ENCODE measurements around the gene LSM11. TPM values are rescaled to one million over a fixed set of nuclear protein-coding genes. Genes with fewer than 3 reads are reported as not detected.
"Not testable (repeated sequence)": the region's sequence is repeated elsewhere in the genome, so short reads cannot be mapped to it uniquely, and the experiment has no call there.

Gene LSM11
- total RNA-seq (2014; rRNA removed; shearing (Covaris generic); ENCODE audit: low replicate concordance), result 3.9 and 4.3 TPM in 2 replicates

DNA sequence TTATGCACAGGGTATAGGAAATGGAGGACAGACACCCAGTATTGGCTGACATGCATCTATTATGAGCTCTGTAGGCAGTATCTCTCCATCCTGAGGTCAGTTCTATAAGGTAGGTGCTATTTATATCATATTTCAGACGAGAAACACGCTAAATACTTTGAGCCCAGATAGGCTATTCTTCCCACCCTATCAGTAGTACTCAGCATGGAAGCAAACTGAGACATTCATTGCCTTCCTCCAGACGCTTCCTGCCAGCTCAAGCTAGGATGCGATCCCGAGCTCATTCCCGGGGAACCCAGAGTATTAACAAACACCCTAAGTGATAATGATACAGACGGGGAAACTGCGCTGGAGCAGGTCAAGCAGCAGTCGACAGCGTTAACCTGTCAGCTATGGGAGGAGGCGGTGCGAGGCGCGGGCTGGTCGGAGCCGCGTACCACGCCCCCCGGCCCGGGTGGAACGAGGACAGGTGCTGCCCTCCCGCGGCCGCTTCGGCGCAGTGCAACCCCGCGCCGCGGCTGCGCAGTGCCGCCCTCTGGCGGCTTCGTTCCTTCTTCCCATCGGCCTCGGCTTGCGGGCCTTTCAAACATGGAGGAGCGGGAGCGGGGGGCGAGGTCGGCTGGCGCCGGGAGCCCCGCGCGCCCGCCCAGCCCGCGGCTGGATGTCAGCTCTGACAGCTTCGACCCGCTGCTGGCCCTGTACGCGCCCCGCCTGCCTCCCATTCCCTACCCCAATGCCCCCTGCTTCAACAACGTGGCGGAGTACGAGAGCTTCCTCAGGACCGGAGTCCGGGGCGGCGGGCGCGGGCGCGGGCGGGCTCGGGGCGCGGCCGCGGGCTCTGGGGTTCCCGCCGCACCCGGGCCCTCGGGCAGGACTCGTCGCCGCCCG is at the start of gene LSM11:
Gene LSM11, plus strand, starts transcription at position 550 of the 888 bp plus-strand sequence. Its CDS starts 39 bp downstream, at position 589.
- H3K36me3 ChIP-seq, result peaks cover 8% of the 10 kb centered on the region
- no peaks in the 10 kb centered on the region for H3K9me3 ChIP-seq
- peak; percentile 89 for DNase-seq
- no peaks in the 10 kb centered on the region for H3K27me3 ChIP-seq
- peak within 1 kb of the TSS; percentile 71 for H3K4me3 ChIP-seq

DNA sequence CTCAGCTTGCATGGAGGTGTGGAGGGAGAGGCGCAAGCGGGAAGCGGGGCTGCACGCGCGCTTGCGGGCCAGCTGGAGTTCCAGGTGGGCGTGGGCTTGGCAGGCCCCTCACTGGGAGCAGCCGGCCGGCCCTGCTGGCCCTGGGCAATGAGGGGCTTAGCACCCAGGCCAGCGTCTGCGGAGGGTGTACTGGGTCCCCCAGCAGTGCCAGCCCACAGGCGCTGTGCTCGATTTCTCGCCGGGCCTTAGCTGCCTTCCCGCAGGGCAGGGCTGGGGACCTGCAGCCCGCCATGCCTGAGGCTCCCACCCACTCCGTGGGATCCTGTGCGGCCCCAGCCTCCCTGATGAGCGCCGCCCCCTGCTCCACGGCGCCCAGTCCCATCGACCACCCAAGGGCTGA is 49.7 kb upstream of the LSM11 start:
- H3K27me3 ChIP-seq, H3K36me3 ChIP-seq, H3K4me3 ChIP-seq, H3K9me3 ChIP-seq, DNase-seq: not testable (repeated sequence)

GRCh38 chr5:157696154-157696553 is 47.4 kb upstream of the LSM11 start:
- H3K36me3 ChIP-seq, DNase-seq: not testable (repeated sequence)

DNA sequence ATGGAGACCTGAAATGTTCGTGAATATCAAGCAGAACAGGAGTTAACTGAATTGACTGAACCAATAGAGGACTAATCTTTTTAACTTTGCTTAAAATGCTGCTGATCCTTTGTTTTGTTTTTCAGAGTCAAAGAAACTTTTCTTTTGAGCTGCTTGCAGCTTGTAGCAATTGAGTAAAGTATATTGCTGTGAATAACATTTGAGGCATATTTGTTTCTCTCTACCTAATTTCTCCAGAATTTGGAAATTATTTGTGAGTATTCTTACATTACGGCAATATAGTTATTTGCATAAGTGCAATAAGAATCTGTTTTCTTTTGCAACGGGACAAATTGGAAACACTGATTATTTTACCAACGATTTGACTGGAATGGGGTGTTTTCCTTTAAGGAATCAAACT is 44.8 kb upstream of the LSM11 start:
- not testable (repeated sequence) for DNase-seq, H3K36me3 ChIP-seq, H3K27me3 ChIP-seq, H3K4me3 ChIP-seq, H3K9me3 ChIP-seq

More at GRCh38 chr5:157696154-157696553, 47.4 kb upstream of the LSM11 start:
- H3K9me3 ChIP-seq, H3K27me3 ChIP-seq, H3K4me3 ChIP-seq: not testable (repeated sequence)

DNA sequence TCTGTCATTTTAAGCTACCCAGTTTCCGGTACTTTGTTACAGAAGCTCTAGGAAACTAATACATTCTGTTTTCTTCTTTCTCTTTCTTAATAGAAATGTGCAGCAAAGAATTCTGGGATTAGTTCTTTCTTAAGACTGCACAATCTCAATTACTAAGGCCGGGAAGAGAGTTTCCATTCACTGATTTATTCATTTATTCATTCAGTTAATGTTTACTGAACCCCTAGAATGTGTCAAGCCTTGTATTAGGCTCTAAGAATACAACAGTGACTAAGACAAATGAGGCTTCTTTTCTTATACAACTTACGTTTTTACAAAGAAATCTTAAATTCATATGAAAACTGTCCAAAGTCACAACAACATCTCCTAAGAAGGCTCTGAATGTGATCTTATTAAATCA is 39.8 kb upstream of the LSM11 start:
- no peak overlapping the region for H3K4me3 ChIP-seq
- H3K27me3 ChIP-seq, result no peaks in the 10 kb centered on the region

DNA sequence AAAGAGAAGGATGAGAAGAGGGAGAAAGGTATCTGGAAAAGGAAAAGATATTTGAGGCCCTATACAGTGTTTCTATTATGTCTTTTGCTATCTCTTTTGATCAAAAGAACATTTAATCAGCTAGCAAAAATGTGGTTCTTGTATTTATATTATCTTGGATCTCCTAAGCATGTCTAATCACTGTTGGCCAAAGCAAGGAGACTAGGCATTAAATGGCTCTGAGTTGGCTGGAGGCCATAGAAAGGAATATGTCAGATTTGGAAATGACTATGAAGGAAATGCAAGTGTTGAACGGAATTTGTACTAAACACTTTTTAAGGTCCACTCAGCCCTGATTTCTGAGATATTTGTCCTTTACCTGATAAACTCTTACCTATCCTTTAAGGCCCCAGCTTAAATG is 34.6 kb upstream of the LSM11 start:
- Histone ChIP-seq H3K4me3 (no peak overlapping the region), H3K36me3 (no peaks in the 10 kb centered on the region), H3K27me3 (no peaks in the 10 kb centered on the region), H3K9me3 (no peaks in the 10 kb centered on the region)
- peak; percentile 25 for DNase-seq

More for the DNA sequence above, 39.8 kb upstream of the LSM11 start:
- no peak for DNase-seq
- H3K36me3 ChIP-seq, result no peaks in the 10 kb centered on the region
- H3K9me3 ChIP-seq, result peaks cover 5% of the 10 kb centered on the region; the same call in 1 of the 2 replicates

- H3K36me3 ChIP-seq, result no peaks in the 10 kb centered on the region
- H3K27me3 ChIP-seq, result no peaks in the 10 kb centered on the region
- no peak for DNase-seq
- no peak overlapping the region for H3K4me3 ChIP-seq
- H3K9me3 ChIP-seq, result no peaks in the 10 kb centered on the region
These were observed 34.2 kb upstream of the LSM11 start for GRCh38 chr5:157709346-157709745.

DNA sequence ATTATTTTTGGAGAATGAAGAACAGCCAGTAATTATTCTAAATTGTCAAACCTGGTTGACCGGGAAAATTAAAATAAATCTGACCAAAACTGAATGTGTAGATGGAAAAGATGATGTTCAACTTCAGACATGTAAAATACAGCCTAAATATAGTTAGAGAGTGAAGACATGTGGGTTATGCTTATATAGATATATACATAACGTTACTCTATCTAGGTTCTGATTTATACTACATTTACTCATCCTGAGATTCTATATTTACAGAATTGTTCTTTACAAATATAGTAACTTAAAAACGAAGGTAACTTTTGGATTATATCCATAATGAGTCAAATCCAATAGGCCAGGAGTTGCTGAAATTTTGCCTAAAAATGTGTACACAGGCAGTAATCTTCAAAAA is 33.1 kb upstream of the LSM11 start:
- H3K9me3 ChIP-seq, result no peaks in the 10 kb centered on the region
- H3K36me3 ChIP-seq, result no peaks in the 10 kb centered on the region
- H3K27me3 ChIP-seq, result no peaks in the 10 kb centered on the region
- no peak overlapping the region for H3K4me3 ChIP-seq
- no peak for DNase-seq

GRCh38 chr5:157710882-157711281 is 32.6 kb upstream of the LSM11 start:
- Histone ChIP-seq H3K4me3 (no peak overlapping the region), H3K27me3 (no peaks in the 10 kb centered on the region), H3K36me3 (no peaks in the 10 kb centered on the region), H3K9me3 (no peaks in the 10 kb centered on the region)
- no peak for DNase-seq

GRCh38 chr5:157713830-157714595 is 29.5 kb upstream of the LSM11 start:
- Histone ChIP-seq H3K36me3 (no peaks in the 10 kb centered on the region), H3K27me3 (no peaks in the 10 kb centered on the region), H3K4me3 (no peak overlapping the region), H3K9me3 (no peaks in the 10 kb centered on the region)
- DNase-seq, result no peak

DNA sequence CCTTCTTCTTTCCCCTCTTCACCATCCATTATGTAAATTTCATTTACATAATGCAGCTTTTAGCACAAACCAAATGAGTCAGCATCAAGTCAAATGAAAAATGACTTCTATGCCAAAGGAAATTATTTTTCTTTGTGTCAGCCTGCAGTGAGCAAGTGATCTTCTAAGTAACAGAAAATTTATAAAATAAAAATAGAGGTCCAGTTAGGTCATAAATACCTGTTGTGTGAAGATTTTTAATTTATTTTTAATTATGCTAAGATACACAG is 29.0 kb upstream of the LSM11 start:
- H3K4me3 ChIP-seq, result no peak overlapping the region
- no peaks in the 10 kb centered on the region for H3K27me3 ChIP-seq
- no peak for DNase-seq
- H3K36me3 ChIP-seq, result no peaks in the 10 kb centered on the region
- no peaks in the 10 kb centered on the region for H3K9me3 ChIP-seq

DNA sequence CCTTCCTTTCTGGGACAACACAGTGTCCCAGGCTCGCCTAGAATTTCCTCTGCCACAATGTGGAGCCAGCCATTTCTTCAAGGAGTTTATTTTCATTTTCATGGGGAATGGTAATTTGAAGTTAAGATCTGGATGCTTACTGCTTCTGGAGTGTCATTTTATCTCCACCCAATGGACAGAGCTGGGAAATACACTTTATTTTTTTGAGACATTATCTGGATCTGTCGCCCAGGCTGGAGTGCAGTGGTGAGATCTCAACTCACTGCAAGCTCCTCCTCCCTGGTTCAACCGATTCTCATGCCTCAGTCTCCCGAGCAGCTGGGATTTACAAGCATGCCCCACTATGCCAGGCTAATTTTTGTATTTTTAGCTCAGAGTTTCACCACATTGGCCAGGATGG is 25.0 kb upstream of the LSM11 start:
- Histone ChIP-seq H3K9me3 (peaks cover 6% of the 10 kb centered on the region), H3K27me3 (no peaks in the 10 kb centered on the region)

DNA sequence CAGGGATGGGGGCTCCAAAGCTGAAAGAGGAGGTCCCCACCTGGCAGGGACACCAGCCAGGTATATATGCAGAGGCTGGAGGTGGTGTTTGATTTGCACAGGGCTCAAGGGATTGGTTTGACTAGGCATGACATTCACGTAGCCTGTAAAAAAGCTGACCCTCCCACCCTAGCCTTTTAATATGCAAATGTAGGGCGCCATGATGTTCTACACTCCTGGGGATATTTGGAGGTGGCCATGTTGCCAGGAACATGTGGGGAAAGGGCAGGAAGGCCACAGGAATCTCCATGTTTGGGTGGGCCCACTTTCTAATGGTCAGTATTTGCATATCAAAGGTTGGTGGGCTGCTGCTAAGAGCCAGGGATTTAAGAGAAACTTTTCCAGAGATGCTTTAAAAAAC is 24.3 kb upstream of the LSM11 start:
- Histone ChIP-seq H3K27me3 (no peaks in the 10 kb centered on the region), H3K9me3 (peaks cover 6% of the 10 kb centered on the region), H3K36me3 (no peaks in the 10 kb centered on the region), H3K4me3 (no peak overlapping the region)
- no peak for DNase-seq

More for the DNA sequence above, 25.0 kb upstream of the LSM11 start:
- Histone ChIP-seq H3K36me3 (no peaks in the 10 kb centered on the region), H3K4me3 (no peak overlapping the region)
- DNase-seq, result no peak

GRCh38 chr5:157721159-157721558 is 22.4 kb upstream of the LSM11 start:
- Histone ChIP-seq H3K9me3 (peaks cover 6% of the 10 kb centered on the region), H3K36me3 (no peaks in the 10 kb centered on the region)

DNA sequence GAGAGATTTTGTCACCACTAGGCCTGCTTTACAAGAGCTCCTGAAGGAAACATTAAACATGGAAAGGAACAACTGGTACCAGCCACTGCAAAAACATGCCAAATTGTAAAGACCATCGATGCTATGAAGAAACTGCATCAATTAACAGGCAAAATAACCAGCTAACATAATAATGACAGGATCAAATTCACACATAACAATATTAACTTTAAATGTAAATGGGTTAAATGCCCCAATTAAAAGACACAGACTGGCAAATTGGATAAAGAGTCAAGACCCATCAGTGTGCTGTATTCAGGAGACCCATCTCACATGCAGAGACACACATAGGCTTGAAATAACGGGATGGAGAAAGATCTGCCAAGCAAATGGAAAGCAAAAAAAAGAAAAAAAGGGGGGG is 20.6 kb upstream of the LSM11 start:
- not testable (repeated sequence) for H3K9me3 ChIP-seq, H3K27me3 ChIP-seq, H3K4me3 ChIP-seq, H3K36me3 ChIP-seq, DNase-seq

More at GRCh38 chr5:157721159-157721558, 22.4 kb upstream of the LSM11 start:
- no peak overlapping the region for H3K4me3 ChIP-seq
- H3K27me3 ChIP-seq, result no peaks in the 10 kb centered on the region
- DNase-seq, result no peak

DNA sequence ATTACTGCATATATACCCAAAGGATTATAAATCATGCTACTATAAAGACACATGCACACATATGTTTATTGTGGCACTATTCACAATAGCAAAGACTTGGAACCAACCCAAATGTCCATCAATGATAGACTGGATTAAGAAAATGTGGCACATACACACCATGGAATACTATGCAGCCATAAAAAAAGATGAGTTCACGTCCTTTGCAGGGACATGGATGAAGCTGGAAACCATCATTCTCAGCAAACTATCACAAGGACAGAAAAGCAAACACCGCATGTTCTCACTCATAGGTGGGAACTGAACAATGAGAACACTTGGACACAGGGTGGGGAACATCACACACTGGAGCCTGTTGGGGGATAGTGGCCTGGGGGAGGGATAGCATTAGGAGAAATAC is 16.9 kb upstream of the LSM11 start:
- not testable (repeated sequence) for H3K36me3 ChIP-seq, H3K4me3 ChIP-seq, H3K27me3 ChIP-seq, DNase-seq, H3K9me3 ChIP-seq

GRCh38 chr5:157727858-157728257 is 15.7 kb upstream of the LSM11 start:
- not testable (repeated sequence) for H3K4me3 ChIP-seq, DNase-seq, H3K36me3 ChIP-seq

DNA sequence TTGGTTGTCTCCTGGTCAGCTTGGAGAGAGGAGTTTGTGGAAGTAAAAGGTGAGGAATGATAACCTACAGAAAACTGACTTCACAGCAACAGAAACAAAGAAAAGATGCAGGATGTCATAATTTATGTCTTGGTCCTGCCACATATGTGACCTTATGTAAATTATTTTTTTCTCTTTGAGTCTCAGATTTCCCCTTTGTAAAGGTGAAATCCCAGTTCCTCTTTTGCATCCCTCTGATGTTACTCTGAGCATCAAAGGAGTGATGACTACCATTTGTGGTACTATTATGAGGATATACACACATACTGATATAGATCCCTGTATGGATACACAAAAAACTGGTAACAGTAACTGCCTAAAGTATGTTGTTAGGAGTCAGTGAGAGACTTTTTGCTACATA is 13.7 kb upstream of the LSM11 start:
- Histone ChIP-seq H3K4me3 (no peak overlapping the region), H3K9me3 (no peaks in the 10 kb centered on the region), H3K36me3 (peaks cover 15% of the 10 kb centered on the region), H3K27me3 (no peaks in the 10 kb centered on the region)
- DNase-seq, result no peak

More at GRCh38 chr5:157727858-157728257, 15.7 kb upstream of the LSM11 start:
- not testable (repeated sequence) for H3K27me3 ChIP-seq, H3K9me3 ChIP-seq

Measured in MG63 (cell line).